Calu3 (cell line): ENCODE results near the gene KLK12. TPM values are rescaled to one million over a fixed set of nuclear protein-coding genes. Genes with fewer than 3 reads are reported as not detected.

Experiments used
- Bru-seq: library from RNA; stranded (reverse); fragments of 400-500 nt; gene quantifications from one replicate; lab custom pipeline; 2021; lab: Mats Ljungman, UMichigan
- BruChase-seq, 2 experiments: library from RNA; stranded (reverse); fragments of 400-500 nt; gene quantifications; one replicate each; lab custom pipeline; 2021; lab: Mats Ljungman, UMichigan
- BruUV-seq: library from RNA; stranded (reverse); fragments of 400-500 nt; replicated peaks from 2 replicates; lab custom pipeline; 2021; lab: Mats Ljungman, UMichigan
- CTCF ChIA-PET: fragments of 300-600 bp; sonication (Branson Sonifier 250); formaldehyde crosslinking; loops from one replicate; lab custom pipeline; 2022; ENCODE audit warnings: antibody characterized with exemption; lab: Charles Lee
- DNase-seq: peaks from one replicate; pipeline ENCODE4 v3.0.0; 2022
- H3K27ac Mint-ChIP-seq: one replicate; pipeline ENCODE4 v1.8.0; 2022; ENCODE audit warnings: mixed read lengths; ENCODE audit not compliant: unreplicated experiment
- H3K27me3 Mint-ChIP-seq: one replicate; pipeline ENCODE4 v1.8.0; 2022; ENCODE audit warnings: mixed read lengths; ENCODE audit not compliant: unreplicated experiment
- H3K36me3 Mint-ChIP-seq: one replicate; pipeline ENCODE4 v1.8.0; 2022; ENCODE audit warnings: mild to moderate bottlenecking, moderate library complexity, mixed read lengths; ENCODE audit not compliant: insufficient read depth, unreplicated experiment
- H3K4me1 Mint-ChIP-seq: one replicate; pipeline ENCODE4 v1.8.0; 2022; ENCODE audit warnings: mild to moderate bottlenecking, low read depth, mixed read lengths; ENCODE audit not compliant: unreplicated experiment
- H3K4me3 Mint-ChIP-seq: one replicate; pipeline ENCODE4 v1.8.0; 2022; ENCODE audit warnings: mild to moderate bottlenecking, low read depth, moderate library complexity, mixed read lengths; ENCODE audit not compliant: unreplicated experiment
- H3K9me3 Mint-ChIP-seq: one replicate; pipeline ENCODE4 v1.8.0; 2022; ENCODE audit warnings: low read depth, mixed read lengths; ENCODE audit not compliant: unreplicated experiment
- intact Hi-C: fragments of 100-400 bp; cut with micrococcal nuclease; formaldehyde crosslinking; loops from one replicate; pipeline ENCODE4 v1.10.0; 2022; ENCODE audit not compliant: unreplicated experiment
- long read RNA-seq: library from polyadenylated mRNA; stranded (forward); transcript quantifications from one replicate; pipeline ENCODE4 v2.0.0, GENCODE V29; 2022
- total RNA-seq: library from RNA; stranded (reverse); gene quantifications from 2 replicates; pipeline ENCODE4 v1.2.3, GENCODE V29; 2022
- TF ChIP-seq, protein P1 (sequence below): fragments of 200-600 bp; IDR thresholded peaks from one replicate; pipeline ENCODE4 v1.8.0; 2022; ENCODE audit warnings: antibody characterized with exemption; ENCODE audit not compliant: unreplicated experiment

The KLK12 gene, protein sequence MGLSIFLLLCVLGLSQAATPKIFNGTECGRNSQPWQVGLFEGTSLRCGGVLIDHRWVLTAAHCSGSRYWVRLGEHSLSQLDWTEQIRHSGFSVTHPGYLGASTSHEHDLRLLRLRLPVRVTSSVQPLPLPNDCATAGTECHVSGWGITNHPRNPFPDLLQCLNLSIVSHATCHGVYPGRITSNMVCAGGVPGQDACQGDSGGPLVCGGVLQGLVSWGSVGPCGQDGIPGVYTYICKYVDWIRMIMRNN
- total RNA-seq, result not detected in 2 replicates
- not detected for Bru-seq, nascent RNA
- BruChase-seq, experiment 1, labeled RNA remaining after a 6-hour chase, result not detected
- BruChase-seq, experiment 2, labeled RNA remaining after a 2-hour chase, result not detected
- long read RNA-seq, result 0 reads

DNA sequence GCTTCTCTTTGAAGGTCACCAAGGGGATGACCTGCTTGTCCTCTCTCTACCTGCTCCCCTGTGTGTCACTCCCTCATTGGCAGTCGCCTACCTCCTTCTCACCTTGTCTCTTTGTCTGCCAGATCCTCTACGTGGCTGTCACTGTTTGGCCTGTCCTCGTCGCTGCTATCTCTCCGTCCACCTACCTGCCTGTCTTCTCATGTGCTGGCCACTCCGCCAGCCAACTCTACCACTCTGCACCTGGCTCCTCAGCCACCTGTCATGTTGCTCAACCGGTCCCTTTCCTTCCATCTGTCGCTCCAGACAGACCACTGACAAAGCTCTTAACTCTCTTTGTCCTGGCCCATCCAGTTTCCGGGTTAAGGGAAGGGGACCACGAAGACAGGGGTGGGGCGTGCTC, at the start of gene KLK12:
Gene KLK12 (minus strand): TSS at position 299 of the 400 bp plus-strand sequence. CDS start 381 bp downstream, outside the sequence.
- Mint-ChIP-seq H3K9me3 (no peaks in the 10 kb centered on the region), H3K27me3 (peaks cover 28% of the 10 kb centered on the region), H3K27ac (peak within 1 kb of the TSS; percentile 1), H3K36me3 (no peaks in the 10 kb centered on the region), H3K4me3 (no peak within 1 kb of the TSS), H3K4me1 (peaks cover 12% of the 10 kb centered on the region)
- BruUV-seq, result no TSS peak
- intact Hi-C loops, result no loop called here
- peak; percentile 24 for DNase-seq
- CTCF ChIA-PET, result interaction anchor here (1.1 to 1.4 kb wide), 2 partner anchors 11 to 16 kb away, joined by 3 to 7 read pairs; no protein-coding TSS in a partner anchor
- TF ChIP-seq, protein P1, sequence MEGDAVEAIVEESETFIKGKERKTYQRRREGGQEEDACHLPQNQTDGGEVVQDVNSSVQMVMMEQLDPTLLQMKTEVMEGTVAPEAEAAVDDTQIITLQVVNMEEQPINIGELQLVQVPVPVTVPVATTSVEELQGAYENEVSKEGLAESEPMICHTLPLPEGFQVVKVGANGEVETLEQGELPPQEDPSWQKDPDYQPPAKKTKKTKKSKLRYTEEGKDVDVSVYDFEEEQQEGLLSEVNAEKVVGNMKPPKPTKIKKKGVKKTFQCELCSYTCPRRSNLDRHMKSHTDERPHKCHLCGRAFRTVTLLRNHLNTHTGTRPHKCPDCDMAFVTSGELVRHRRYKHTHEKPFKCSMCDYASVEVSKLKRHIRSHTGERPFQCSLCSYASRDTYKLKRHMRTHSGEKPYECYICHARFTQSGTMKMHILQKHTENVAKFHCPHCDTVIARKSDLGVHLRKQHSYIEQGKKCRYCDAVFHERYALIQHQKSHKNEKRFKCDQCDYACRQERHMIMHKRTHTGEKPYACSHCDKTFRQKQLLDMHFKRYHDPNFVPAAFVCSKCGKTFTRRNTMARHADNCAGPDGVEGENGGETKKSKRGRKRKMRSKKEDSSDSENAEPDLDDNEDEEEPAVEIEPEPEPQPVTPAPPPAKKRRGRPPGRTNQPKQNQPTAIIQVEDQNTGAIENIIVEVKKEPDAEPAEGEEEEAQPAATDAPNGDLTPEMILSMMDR, result no peak

DNA sequence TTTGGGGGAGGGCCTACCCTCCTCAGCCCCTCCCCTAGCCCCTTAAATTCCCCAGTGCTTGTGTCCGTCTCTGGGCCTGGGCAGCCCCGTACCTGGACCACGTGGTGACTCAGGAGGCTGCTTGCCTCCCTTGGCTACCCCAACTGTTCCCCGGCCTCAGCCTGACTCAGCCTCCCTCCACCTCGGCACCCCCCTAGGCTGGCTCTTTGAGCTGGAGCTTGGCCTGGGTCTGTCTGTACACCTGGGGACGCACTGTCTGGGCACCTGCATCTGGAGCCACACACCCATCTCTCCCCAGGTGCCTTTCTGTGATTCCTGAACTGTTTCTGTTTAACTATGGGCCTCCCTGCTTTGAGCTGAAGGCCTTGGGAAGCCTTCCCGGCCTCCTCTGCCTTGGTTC, 49.7 kb upstream of the KLK12 start:
- Mint-ChIP-seq H3K27ac (no peak overlapping the region), H3K9me3 (no peaks in the 10 kb centered on the region), H3K27me3 (peaks cover 48% of the 10 kb centered on the region), H3K36me3 (peaks cover 3% of the 10 kb centered on the region), H3K4me1 (no peaks in the 10 kb centered on the region), H3K4me3 (no peak overlapping the region)
- CTCF ChIA-PET, result interaction anchor here (0.6 to 0.8 kb wide), 2 partner anchors 12 to 52 kb away, joined by 3 to 10 read pairs; no protein-coding TSS in a partner anchor
- no TSS peak for BruUV-seq
- TF ChIP-seq, protein P1, result no peak
- intact Hi-C loops, result no loop called here
- no peak for DNase-seq

DNA sequence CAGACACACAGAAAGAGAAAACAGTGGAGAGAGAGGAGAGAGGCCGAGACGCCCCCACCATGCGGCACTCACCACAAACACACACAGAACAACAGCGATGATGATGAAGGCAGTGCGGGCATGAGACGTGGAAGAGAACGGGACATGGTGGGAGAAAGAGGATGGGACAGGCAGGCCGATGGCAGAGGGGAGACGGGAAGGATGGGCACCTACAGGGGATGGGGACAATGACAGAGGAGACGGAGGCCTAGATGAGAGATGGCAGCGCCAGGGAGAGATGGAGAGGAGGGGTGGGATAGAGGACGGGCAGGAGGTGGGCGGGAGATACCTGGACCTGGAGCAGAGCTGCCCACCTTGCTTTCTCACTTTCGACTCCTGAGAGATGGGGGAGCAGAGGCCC, 49.0 kb upstream of the KLK12 start:
- intact Hi-C loops, result no loop called here
- no peak overlapping the region for H3K4me3 Mint-ChIP-seq
- no TSS peak for BruUV-seq
- no peak overlapping the region for H3K27ac Mint-ChIP-seq
- no peaks in the 10 kb centered on the region for H3K4me1 Mint-ChIP-seq
- TF ChIP-seq, protein P1, result no peak
- peaks cover 48% of the 10 kb centered on the region for H3K27me3 Mint-ChIP-seq
- DNase-seq, result no peak
- peaks cover 3% of the 10 kb centered on the region for H3K36me3 Mint-ChIP-seq
- H3K9me3 Mint-ChIP-seq, result no peaks in the 10 kb centered on the region
- CTCF ChIA-PET, result interaction anchor here (0.8 kb wide), 1 partner anchor 11 kb away, joined by 10 read pairs; no protein-coding TSS in a partner anchor

DNA sequence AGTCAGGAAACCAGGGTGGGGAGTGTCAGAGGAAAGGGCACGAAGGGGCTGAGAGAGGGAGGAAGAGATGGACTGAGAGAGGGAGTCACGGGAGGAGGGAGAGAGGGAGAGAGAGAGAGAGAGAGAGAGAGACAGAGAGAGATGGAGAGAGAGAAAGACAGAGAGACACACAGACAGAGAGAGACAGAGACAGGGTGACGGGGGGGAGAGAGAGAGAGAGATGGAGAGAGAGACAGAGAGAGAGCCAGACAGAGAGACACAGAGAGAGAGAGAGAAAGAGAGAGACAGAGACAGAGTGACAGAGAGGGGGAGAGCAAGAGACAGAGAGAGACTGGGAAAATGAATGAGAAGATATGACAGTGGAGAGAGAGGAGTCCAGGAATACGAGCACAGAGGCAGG, 48.4 kb upstream of the KLK12 start:
- intact Hi-C loops, result no loop called here
- CTCF ChIA-PET, result no interaction called here
- H3K4me1 Mint-ChIP-seq, result no peaks in the 10 kb centered on the region

More for the DNA sequence above, 48.4 kb upstream of the KLK12 start:
- TF ChIP-seq, protein P1, result no peak
- peaks cover 48% of the 10 kb centered on the region for H3K27me3 Mint-ChIP-seq
- peaks cover 3% of the 10 kb centered on the region for H3K36me3 Mint-ChIP-seq
- H3K9me3 Mint-ChIP-seq, result no peaks in the 10 kb centered on the region
- H3K27ac Mint-ChIP-seq, result no peak overlapping the region
- H3K4me3 Mint-ChIP-seq, result no peak overlapping the region
- DNase-seq, result no peak
- no TSS peak for BruUV-seq
